Ecto neural progenitor cell (in vitro differentiated cells): ENCODE measurements around the gene ZNF784.
A peak's percentile ranks its signal among the peaks of the same experiment; 100 is the strongest.

Source experiments
- DNase-seq: peaks from one replicate; pipeline ENCODE4 v3.0.0-alpha.2; 2018; ENCODE audit warnings: low spot score

The ZNF784 gene

DNA sequence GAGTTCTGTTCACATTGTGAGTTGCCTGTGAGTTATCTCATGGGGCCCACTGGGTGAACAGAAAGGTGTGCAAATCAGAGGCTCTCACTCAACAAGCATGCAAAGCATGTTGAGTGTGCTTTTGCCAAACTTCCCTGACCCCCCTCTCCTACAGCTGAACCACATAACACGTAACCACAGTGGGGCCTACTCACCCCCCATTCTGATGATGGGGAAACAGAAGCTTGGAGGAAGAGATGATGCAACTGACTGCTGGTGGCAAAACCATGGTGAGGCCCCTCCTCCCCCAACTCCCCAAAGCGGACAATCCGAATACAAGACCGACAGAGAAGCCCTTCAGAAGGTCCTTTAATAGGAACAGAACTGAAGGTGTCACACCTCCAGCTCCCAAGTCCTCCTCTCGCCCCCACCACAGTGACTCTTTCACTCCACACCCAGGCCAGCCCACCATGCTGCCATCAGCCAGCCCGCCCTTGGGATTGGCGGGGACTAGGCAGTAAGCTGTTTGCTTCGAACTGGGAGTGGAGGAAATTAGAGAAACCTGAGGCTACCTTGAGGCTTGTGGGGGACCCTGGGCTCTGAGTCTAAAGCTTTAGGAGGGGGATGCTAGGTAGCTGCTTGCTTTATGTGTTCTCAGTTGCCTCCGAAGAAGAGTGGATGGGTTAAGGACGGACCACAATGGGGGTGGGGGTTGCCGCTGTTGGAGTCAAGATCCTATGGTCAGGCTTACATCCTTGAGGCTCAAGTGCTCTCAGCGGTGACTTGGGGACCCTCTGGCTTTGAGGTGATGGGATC is 3.8 kb downstream of the ZNF784 start:
- DNase-seq, result no peak

DNA sequence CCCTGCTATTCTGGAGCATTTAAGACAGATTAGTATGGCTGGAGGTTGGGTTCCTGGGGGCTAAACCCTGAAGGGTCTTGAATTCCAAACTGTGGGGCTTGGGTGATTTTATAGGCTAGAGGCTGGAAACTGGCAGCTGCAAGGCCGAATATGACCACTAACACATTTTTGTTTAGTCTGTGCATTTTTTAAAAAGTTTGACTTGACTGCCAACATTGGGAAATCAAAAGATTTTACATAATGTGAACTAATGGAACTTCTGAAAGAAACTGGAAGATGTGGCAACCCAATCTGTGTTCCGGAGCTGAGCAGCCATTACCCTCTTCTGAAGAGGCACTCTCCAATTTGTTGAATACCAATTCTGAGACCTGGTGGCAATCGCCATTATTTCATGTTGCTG is 5.1 kb downstream of the ZNF784 start:
- no peak for DNase-seq

DNA sequence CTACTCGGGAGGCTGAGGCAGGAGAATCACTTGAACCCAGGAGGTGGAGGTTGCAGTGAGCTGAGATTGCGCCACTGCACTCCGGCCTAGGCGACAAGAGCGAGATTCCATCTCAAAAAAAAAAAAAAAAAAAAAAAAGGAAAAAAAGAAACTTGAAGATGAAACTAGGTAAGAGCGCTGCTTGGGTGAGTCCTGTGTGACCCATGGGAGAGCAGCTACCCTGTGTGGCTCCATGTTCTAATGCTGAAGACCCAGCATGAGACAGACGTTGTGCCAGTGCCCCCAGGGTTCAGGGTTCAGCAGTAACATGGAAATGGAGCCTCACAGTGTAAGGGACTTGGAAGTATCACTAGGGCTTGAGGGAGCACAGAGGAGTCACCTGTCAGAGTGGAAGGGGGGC is 5.9 kb downstream of the ZNF784 start:
- DNase-seq, result no peak

DNA sequence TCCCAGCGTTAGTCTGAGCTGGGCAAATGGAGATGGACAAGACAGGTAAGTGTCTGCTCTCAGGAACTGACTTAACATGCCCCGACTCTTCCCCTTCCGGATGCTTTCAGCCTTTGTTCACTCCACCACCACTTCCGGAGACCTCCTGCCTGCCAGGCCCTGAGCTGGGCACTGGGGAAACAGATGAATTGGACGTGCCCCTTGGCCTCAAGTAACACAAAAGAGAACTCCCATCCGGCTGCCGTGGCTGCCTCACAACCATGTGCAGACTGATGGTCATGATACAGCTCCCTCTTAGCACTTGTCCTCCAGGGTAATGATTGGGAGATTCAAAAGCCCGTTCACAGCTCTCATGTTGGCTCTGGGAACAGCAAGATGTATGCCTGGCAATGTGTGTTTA is 6.9 kb downstream of the ZNF784 start:
- no peak for DNase-seq

DNA sequence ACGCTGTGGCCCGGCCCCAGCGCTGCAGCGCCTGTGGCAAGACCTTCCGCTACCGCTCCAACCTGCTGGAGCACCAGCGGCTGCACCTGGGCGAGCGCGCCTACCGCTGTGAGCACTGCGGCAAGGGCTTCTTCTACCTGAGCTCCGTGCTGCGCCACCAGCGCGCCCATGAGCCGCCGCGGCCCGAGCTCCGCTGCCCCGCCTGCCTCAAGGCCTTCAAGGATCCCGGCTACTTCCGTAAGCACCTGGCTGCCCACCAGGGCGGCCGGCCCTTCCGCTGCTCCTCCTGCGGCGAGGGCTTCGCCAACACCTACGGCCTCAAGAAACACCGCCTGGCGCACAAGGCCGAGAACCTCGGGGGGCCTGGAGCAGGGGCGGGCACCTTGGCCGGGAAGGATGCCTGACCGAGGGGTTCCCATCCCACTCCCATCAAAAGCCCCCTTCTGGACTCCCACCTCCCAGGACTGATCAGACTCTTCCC is 7.9 kb downstream of the ZNF784 start:
- no peak for DNase-seq

DNA sequence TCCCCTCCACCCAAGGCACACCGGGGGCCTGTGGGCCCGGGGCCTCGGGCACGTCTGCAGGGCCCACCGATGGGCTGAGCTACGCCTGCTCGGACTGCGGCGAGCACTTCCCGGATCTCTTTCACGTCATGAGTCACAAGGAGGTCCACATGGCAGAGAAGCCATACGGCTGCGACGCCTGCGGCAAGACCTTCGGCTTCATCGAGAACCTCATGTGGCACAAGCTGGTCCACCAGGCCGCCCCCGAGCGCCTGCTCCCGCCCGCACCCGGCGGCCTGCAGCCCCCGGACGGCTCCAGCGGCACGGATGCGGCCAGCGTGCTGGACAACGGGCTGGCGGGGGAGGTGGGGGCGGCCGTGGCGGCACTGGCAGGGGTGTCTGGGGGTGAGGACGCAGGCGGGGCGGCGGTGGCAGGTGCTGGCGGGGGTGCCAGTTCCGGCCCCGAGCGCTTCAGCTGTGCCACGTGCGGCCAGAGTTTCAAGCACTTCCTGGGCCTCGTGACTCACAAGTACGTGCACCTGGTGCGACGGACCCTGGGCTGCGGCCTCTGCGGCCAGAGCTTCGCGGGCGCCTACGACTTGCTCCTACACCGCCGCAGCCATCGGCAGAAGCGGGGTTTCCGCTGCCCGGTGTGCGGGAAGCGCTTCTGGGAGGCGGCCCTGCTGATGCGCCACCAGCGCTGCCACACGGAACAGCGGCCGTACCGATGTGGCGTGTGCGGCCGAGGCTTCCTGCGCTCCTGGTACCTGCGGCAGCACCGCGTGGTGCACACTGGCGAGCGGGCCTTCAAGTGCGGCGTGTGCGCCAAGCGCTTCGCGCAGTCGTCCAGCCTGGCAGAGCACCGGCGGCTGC is 8.6 kb downstream of the ZNF784 start:
- no peak for DNase-seq

DNA sequence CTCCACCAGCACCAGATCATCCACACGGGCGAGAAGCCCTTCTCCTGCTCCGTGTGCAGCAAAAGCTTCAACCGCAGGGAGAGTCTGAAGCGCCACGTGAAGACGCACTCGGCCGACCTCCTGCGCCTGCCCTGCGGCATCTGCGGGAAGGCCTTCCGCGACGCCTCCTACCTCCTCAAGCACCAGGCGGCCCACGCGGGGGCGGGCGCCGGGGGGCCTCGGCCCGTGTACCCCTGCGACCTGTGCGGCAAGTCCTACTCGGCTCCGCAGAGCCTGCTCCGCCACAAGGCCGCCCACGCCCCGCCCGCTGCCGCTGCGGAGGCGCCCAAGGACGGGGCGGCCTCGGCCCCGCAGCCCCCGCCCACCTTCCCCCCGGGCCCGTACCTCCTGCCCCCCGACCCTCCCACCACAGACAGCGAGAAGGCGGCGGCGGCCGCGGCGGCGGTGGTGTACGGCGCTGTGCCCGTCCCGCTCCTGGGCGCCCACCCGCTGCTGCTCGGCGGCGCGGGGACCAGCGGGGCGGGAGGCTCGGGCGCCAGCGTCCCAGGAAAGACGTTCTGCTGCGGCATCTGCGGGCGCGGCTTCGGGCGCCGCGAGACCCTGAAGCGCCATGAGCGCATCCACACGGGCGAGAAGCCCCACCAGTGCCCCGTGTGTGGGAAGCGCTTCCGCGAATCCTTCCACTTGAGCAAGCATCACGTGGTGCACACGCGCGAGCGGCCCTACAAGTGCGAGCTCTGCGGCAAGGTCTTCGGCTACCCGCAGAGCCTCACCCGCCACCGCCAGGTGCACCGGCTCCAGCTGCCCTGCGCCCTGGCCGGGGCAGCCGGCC is 9.4 kb downstream of the ZNF784 start:
- DNase-seq, result no peak

DNA sequence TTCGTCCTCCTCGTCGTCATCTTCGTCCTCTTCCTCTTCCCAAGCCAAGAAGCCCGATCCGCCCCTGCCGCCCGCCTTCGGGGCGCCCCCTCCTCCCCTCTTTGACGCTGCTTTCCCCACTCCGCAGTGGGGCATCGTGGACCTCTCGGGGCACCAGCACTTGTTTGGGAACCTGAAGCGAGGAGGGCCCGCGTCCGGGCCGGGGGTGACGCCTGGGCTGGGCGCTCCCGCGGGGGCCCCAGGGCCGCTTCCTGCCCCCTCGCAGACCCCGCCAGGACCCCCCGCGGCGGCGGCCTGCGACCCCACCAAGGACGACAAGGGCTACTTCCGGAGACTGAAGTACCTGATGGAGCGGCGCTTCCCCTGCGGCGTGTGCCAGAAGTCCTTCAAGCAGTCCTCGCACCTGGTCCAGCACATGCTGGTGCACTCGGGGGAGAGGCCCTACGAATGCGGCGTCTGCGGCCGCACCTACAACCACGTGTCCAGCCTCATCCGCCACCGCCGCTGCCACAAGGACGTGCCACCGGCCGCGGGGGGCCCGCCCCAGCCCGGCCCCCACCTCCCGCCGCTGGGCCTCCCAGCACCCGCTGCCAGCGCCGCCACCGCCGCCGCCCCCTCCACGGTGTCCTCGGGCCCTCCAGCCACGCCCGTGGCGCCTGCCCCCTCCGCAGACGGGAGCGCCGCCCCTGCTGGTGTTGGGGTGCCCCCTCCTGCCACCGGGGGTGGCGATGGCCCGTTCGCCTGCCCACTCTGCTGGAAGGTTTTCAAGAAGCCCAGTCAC is 10.2 kb downstream of the ZNF784 start:
- DNase-seq, result no peak

DNA sequence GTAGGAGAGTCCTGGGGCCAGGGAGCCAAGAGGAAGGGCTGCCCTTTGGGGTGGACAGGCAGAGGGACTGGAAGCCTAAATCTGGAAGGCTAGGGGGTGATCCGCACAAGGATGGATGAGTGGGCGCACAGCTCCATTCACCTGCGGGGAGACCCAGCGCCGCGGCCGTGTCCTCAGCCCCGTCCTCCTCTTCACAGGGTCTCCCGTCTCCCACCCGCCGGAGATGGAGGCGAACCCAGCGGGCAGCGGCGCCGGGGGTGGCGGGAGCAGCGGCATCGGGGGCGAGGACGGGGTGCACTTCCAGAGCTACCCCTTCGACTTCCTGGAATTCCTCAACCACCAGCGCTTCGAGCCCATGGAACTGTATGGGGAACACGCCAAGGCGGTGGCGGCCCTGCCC is 11.0 kb downstream of the ZNF784 start:
- no peak for DNase-seq

DNA sequence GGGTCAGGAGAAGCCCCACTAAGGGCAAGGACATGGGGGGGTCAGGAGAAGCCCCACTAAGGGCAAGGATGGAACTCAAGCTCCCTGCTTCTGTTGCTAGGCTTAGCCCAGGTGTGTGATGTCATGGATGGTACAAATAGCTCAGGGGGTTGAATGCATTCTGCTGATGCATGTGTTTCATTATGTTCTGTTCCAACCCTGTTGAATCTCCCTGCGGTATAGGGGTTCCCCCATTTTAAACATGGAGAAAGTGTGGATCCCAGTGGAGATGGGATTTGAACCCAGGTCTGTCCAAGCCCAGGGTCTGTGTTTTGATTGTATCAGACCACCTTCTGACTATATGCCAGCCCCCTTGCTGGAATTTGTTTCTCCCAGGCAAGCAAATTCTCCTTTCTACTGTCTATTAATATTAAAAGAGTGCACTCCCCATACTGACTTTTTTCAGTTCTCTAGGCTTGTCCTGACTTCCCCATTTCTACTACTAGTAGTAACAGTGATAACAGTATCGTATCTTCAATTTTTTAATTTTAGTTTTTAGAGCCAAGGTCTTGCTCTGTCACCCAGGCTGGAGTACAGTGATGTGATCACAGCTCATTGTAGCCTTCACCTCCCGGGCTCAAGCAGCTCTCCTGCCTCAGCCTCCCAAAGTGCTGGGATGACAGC is 12.3 kb downstream of the ZNF784 start:
- DNase-seq, result no peak

DNA sequence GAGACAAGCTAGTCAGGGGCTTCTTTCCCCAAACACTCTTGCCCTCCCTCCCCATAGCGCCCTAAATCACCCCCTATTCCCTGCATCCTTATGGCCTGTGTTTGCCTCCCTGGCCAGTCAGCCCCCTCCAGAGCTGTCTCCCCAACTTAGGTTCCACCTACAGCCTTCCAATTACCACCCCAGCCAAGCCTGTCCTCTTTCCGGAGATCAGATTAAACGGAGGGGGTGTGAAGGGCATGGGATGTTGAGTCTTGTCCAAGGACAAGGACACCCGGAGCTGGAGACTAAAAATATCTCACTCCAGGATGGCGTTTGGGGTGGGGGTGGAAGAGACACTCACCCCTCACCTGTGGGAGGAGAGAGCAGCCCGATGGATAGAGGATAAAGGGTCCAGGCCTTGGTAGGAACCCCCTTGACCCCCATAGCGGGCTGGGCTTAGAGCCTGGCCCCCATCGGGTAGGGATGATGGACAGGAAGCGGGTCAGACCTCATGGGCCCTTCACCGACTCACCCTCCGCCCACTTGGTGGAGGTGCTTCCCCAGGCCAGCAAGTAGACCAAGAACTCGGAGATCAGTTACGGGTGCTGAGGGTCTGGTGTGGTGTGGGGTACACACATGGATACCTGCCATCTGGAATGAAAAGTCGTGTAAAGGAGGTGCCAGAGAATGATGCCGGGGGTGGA is 12.9 kb downstream of the ZNF784 start:
- no peak for DNase-seq

DNA sequence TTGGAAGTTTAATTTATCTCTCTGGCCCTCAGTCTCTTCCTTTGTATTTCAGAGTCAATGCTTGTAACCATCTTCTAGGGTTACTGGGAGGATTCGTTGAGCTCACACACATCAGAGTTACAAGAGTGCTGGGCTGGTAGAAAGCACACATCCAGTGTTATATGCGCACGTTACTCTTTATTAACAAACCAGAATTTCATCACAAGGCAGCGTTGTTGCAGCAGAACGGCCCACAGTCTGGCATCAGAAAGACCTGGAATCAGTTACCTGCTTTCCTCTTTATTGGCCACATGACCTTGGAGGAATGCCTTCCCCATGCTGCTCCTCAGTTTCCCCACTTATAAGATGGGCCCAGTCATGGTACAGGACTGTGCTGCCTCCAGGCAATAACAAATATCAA is 15.0 kb downstream of the ZNF784 start:
- no peak for DNase-seq

DNA sequence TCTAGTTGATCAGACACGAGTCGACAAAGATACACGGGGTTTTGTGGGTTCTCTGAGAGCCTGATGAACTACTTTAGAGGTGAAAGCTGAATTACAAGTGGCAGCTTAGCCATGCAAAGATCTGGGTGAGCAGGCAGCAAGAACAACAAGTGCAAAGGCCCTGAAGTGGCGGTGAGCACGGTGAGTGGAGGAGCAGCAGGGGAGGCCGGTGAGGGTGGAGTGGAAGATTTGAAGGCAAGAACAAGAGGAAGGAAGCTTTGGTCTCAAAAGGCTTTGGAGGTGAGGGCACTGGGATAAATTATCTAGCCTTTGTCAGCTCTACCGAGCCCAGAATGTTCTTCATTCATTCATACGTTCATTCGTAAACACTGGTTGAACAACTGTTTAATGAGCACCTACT is 17.5 kb downstream of the ZNF784 start:
- DNase-seq, result no peak

DNA sequence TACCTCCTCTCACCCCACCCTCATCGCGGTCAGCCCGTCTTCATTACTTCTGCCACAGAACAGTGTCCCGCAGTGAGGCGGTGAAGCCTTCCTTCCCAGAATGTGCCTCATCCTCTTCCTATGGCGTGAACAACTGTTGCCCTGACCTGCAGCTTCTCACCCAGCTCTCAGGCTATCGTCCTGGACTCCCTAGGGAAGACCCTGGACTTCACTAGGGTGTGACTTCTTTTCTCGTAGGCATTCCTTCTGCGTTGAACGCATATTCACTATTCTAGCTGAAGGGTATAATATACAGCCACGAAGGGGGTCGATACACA is 17.9 kb downstream of the ZNF784 start:
- DNase-seq, result no peak

DNA sequence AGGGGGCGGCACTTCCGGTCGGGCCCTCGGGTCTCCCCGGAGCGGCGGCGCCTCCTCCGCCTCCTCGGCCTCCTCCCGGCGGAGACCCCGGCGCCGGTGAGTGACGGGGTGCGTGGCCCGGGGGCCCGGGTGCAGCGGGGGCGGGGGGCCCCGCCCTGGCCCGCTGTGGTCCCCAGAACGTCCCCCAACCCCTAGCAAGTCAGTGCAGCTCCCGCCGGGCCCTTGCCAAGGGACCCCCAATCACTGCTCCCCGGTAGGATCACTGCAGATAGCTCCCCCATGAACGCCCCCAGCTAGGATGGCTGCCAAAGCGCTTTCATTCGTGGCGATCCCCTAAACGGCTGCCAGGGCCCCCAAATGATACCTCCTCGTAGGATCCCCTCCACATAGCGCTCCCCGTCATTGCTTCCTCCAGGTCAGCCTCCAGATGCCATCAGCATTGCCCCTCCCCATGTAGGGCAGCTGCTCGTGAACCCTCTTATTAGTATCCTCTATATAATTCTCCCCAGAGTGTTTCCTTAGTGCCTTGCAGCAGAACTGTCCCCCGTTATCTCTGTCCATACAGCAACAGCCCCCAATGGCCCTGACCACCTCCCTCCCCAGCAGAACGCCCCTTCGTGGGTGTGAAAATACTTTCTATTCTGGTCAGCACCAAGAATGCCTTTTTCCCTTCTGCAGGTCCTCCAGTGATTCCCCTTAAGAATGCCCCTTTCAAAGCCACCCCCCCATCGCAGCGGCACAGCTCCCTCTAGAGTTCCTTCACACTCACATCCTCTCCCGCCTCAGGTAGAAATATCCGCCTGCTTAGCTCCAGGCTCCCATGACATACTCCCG is 18.5 kb downstream of the ZNF784 start, which contains the start of gene ZNF865:
TSS of gene ZNF865 (plus strand) at position 11 of the 834 bp plus-strand sequence. CDS start 7,972 bp downstream, outside the sequence.
- peak; percentile 84 for DNase-seq

DNA sequence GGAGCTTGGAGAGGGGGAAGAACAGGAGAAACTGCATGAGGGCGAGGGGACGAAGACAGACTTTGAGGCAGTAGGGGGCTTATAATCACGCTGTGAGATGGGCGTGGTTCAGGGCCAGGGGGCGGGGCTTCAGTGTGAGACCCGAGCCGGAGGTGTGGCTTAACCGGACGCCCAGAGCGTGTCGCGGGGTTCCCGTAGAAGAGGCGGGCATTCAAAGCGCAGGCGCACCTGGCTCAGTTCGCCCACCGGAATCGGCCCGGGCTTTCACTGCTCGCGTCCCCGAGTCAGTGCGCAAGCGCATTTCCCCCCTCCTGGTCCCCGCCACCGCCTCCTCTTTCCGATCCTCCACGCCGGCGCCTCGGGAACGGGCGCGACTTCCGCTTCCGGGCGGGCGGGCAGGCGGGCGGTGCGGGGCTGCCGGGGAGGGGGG is 19.1 kb downstream of the ZNF784 start:
- peak; percentile 99 for DNase-seq

DNA sequence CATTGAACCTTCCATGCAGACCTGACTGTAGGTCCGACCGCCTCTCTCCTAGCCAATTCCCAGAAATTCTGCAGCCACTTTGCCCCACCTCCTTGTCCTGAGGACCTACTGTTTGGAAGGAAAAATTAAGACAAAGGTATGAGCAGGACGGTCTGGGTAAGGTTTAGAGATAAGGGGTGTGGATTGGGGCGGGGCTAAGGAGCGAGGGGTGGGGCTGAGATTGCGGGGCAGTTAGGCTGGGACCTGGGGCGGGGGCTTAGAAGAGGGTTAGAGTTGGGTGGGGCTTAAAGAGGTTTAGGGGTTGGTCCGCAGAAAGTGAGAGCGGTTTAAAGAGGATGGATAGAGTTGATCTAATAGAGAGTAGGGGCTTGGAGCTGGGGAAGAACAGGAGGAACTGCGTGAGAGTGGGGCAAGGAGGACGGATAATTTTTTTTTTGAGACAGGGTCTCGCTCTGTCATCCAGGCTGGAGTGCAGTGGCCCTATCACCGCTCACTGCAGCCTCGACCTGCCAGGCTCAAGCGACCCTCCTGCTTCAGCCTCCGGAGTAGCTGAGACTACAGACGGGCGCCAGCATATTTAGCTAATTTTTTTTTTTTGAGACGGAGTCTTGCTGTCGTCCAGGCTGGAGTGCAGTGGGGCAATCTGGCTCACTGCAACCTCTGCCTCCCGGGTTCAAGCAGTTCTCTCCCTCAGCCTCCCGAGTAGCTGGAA is 20.6 kb downstream of the ZNF784 start:
- no peak for DNase-seq

DNA sequence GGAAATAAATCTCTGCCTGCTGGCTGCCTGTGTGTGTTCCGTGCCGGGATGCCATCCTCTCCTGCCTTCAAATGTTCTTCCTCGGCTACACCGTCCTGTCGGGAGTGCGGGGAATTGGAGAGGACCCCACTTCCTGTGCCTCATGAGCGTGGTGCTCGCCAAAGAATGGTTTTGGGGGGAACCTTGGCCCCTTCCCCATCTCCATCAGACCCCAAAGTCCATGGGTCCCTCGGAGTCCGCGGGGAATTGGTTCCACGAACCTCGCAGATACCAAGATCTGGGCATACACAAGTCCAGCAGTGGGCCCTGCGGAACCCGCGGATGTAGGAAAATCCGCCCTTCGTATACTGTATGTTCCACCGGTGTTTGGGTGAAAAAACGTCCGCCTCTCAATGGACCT is 21.3 kb downstream of the ZNF784 start:
- no peak for DNase-seq
